GM18520 (cell line): ENCODE data around the gene NFE2.

Experiments used
- ATAC-seq: cut with Tn5 transposase; IDR thresholded peaks from one replicate; pipeline ENCODE4 v1.9.1; 2021; ENCODE audit not compliant: unreplicated experiment

The NFE2 gene

GRCh38 chr12:54253240-54253639 is 47.6 kb downstream of the NFE2 start:
- ATAC-seq, result no peak

GRCh38 chr12:54251667-54252284 is 49.0 kb downstream of the NFE2 start:
- no peak for ATAC-seq

DNA sequence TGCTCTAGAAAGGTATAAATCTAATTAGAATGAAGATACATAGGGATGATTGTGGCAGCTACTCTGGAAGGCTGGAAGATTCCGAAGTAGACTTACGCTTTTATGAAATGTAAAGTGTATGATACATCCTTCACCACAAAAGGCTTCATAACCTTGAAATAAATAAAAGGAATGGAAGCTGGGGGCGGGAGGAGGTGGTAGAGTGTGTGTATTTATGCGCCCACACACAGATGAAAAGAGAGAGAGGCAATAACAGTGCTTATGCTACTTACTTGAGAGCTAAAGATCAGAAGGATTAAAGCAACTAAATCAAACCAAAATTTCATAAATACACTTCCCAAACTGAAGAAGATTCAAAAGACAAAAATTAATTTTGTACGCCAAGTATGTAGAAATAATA is 51.3 kb downstream of the NFE2 start:
- ATAC-seq, result no peak

- no peak for ATAC-seq
Measured at GRCh38 chr12:54246011-54246641, 54.7 kb downstream of the NFE2 start.
